Kidney (tissue), 22 donors: ENCODE data around the gene LEMD2. TPM values are rescaled to one million over a fixed set of nuclear protein-coding genes. Genes with fewer than 3 reads are reported as not detected.

Experiments
- DNase-seq, 5 donors: peaks; one replicate each; pipeline ENCODE4 v3.0.0-alpha.2; 2013 to 2020
- FAIRE-seq: peaks from 2 replicates; lab custom pipeline; 2012; peaks lifted over from hg19 to GRCh38; lab: Jason Lieb, UNC
- H3K27ac ChIP-seq, 2 donors: one replicate each; pipeline ENCODE4 v1.7.0; 2013; ENCODE audit warnings: low read depth in 2 of 2, low read length in 2 of 2, inconsistent platforms in 1 of 2
- H3K27me3 ChIP-seq: one replicate; pipeline ENCODE4 v1.7.1; 2013; ENCODE audit warnings: low read length, inconsistent platforms; ENCODE audit not compliant: control insufficient read depth, insufficient read depth
- H3K36me3 ChIP-seq, 3 donors: one replicate each; pipeline versions ENCODE4 v1.7.0 to v1.7.1; 2013; ENCODE audit warnings: low read length in 3 of 3, control low read depth in 1 of 3, inconsistent platforms in 1 of 3; ENCODE audit not compliant: insufficient read depth in 3 of 3, control insufficient read depth in 2 of 3
- H3K4me1 ChIP-seq, 3 donors: one replicate each; pipeline versions ENCODE4 v1.7.0 to v1.7.1; 2013; ENCODE audit warnings: low read length in 3 of 3, inconsistent platforms in 1 of 3, low read depth in 1 of 3; ENCODE audit not compliant: control insufficient read depth in 2 of 3, insufficient read depth in 2 of 3
- H3K4me3 ChIP-seq, 3 donors: one replicate each; pipeline versions ENCODE4 v1.7.0 to v1.8.1; 2013; ENCODE audit warnings: low read length in 3 of 3, control low read depth in 1 of 3, inconsistent platforms in 1 of 3
- H3K9ac ChIP-seq, 3 donors: one replicate each; pipeline versions ENCODE4 v1.7.0 to v1.7.1; 2013; ENCODE audit warnings: low read length in 3 of 3, control low read depth in 1 of 3, inconsistent platforms in 1 of 3
- H3K9me3 ChIP-seq, 3 donors: one replicate each; pipeline versions ENCODE4 v1.7.0 to v1.7.1; 2013; ENCODE audit warnings: low read length in 3 of 3, control low read depth in 1 of 3, inconsistent platforms in 1 of 3; ENCODE audit not compliant: control insufficient read depth in 2 of 3, insufficient read depth in 1 of 3
- CTCF ChIP-seq: IDR thresholded peaks from 3 replicates; pipeline ENCODE4 v1.5.1; 2012; ENCODE audit warnings: mild to moderate bottlenecking, moderate library complexity, borderline replicate concordance; ENCODE audit not compliant: insufficient read depth; ENCODE audit errors: extremely low read depth
- intact Hi-C: fragments of 100-400 bp; cut with DNase I; formaldehyde crosslinking; loops from one replicate; pipeline ENCODE4 v1.11.1; 2022
- long read RNA-seq, 10 donors: library from polyadenylated mRNA in 1 of 10; unstranded in 1 of 10; transcript quantifications; one replicate each; pipeline ENCODE4 v2.0.0 and lab custom pipeline, GENCODE V29; 2021 to 2026
- polyA plus RNA-seq: library from polyadenylated mRNA; stranded (reverse); fragments of 350-450 nt; fragmentation: Illumina TruSeq; extraction: RNeasy Lipid Tissue Mini Kit (QIAGEN cat#74804); gene quantifications from one replicate; pipeline ENCODE4 v1.2.3, GENCODE V29; 2014; ENCODE audit warnings: low read depth, low replicate concordance; ENCODE audit not compliant: insufficient read depth
- total RNA-seq: library from RNA; stranded (reverse); fragmentation: NEBNext Ultra II Directional; extraction: Animal tissue kit (Norgen Biotek cat#: 25700); gene quantifications from one replicate; pipeline ENCODE4 v1.2.1, GENCODE V29; 2021
- donor health status: control.
- donor health status: control.
- donor health status: control.
- donor health status: control.
- donor health status: control.
- donor health status: DM: yes; HTN: yes; CAD: no.
- donor health status: Normal renal cell carcinoma (clear cell type).

LEMD2 gene
- total RNA-seq (57.1 TPM), polyA plus RNA-seq (36.4 TPM)
- long read RNA-seq, donor 1, transcript LEMD2-201 (9 exons, 2,958 nt): major isoform, 7 of 9 reads
- long read RNA-seq, donor 1, partial matches to known transcripts: 0 of 9 reads
- long read RNA-seq, donor 1, other reads (novel, unspliced or antisense): 0 of 9 reads
- long read RNA-seq, donor 2, transcript LEMD2-201 (9 exons, 2,958 nt): major isoform, 9 of 9 reads
- long read RNA-seq, donor 2, partial matches to known transcripts: 0 of 9 reads
- long read RNA-seq, donor 2, other reads (novel, unspliced or antisense): 0 of 9 reads
- long read RNA-seq, donor 3, transcript LEMD2-201 (9 exons, 2,958 nt): major isoform, 9 of 13 reads
- long read RNA-seq, donor 3, partial matches to known transcripts: 0 of 13 reads
- long read RNA-seq, donor 3, other reads (novel, unspliced or antisense): 0 of 13 reads
- long read RNA-seq, donor 4, transcript LEMD2-201 (9 exons, 2,958 nt): major isoform, 10 of 10 reads
- long read RNA-seq, donor 4, partial matches to known transcripts: 0 of 10 reads
- long read RNA-seq, donor 4, other reads (novel, unspliced or antisense): 0 of 10 reads
- long read RNA-seq, donor 5: 0 reads
- long read RNA-seq, donor 6, partial matches to known transcripts: 0 of 2 reads
- long read RNA-seq, donor 6, other reads (novel, unspliced or antisense): 0 of 2 reads
- long read RNA-seq, donor 7, transcript LEMD2-201 (9 exons, 2,958 nt): major isoform, 111 of 149 reads
- long read RNA-seq, donor 7, partial matches to known transcripts: 5 of 149 reads
- long read RNA-seq, donor 7, other reads (novel, unspliced or antisense): 28 of 149 reads
- long read RNA-seq, donor 8, transcript LEMD2-201 (9 exons, 2,958 nt): major isoform, 8 of 8 reads
- long read RNA-seq, donor 8, partial matches to known transcripts: 0 of 8 reads
- long read RNA-seq, donor 8, other reads (novel, unspliced or antisense): 0 of 8 reads
- long read RNA-seq, donor 9, transcript LEMD2-201 (9 exons, 2,958 nt): major isoform, 11 of 12 reads
- long read RNA-seq, donor 9, partial matches to known transcripts: 0 of 12 reads
- long read RNA-seq, donor 9, other reads (novel, unspliced or antisense): 0 of 12 reads
- long read RNA-seq, donor 10, transcript LEMD2-201 (9 exons, 2,958 nt): major isoform, 11 of 12 reads
- long read RNA-seq, donor 10, partial matches to known transcripts: 0 of 12 reads
- long read RNA-seq, donor 10, other reads (novel, unspliced or antisense): 0 of 12 reads

DNA sequence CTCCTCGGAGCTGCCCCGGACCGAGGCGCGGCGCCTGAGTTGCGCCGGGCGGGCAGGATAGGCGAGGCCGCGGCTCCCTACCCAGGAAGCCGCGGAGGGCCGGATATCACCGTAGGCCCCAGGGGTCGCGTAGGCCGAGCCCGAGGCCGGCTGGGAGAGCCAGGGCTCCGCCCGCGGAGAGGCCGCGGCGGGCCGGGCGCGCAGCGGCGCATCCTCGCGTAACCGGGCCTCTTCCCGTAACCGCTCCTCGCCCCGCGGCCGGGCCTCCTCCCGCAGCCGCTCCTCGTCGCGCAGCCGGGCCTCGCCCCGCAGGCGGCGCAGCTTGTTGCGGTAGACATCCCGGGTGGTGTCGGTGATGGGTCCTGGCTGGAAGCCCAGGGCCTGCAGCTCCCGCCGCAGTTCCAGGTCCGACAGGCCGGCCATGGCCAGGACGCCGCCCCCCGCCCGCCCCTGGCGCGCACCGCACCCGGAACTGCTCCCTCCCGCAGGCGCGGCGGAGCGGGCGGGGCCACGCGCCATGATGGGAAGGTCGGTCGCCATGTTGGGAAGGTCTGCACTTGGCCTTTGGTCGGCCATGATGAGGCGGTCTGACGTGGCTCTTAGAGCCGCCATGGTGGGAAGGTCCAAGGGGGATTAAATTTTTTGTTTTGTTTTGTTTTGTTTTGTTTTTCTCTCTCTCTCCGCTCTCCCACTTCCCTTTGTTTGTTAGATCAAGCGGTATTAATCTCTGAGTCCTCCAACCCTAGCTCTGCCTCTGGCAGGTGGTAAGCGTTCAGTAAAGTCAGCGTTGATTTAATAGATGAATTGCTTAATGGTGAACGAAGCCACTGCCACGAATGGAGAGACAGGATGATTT, at the start of gene LEMD2:
LEMD2 (minus strand) TSS at position 437 of the 856 bp plus-strand sequence; CDS start at position 423, 14 bp downstream.
- Histone ChIP-seq H3K4me3 (peak within 1 kb of the TSS; percentile 67 to 78 (median 68)), H3K9ac (peak within 1 kb of the TSS; percentile 76 to 79 (median 78)), H3K27me3 (no peaks in the 10 kb centered on the region), H3K9me3 (no peaks in the 10 kb centered on the region), H3K4me1 (peaks cover 7 to 24% (median 16%) of the 10 kb centered on the region in 3 donors), H3K27ac (peak within 1 kb of the TSS; percentile 92 to 97), H3K36me3 (peaks cover 0 to 9% (median 3%) of the 10 kb centered on the region in 3 donors)
- intact Hi-C loops: no loop called here
- no peak for FAIRE-seq
- no peak for TF ChIP-seq CTCF
- peak; percentile 95 to 97 (median 96) for DNase-seq

DNA sequence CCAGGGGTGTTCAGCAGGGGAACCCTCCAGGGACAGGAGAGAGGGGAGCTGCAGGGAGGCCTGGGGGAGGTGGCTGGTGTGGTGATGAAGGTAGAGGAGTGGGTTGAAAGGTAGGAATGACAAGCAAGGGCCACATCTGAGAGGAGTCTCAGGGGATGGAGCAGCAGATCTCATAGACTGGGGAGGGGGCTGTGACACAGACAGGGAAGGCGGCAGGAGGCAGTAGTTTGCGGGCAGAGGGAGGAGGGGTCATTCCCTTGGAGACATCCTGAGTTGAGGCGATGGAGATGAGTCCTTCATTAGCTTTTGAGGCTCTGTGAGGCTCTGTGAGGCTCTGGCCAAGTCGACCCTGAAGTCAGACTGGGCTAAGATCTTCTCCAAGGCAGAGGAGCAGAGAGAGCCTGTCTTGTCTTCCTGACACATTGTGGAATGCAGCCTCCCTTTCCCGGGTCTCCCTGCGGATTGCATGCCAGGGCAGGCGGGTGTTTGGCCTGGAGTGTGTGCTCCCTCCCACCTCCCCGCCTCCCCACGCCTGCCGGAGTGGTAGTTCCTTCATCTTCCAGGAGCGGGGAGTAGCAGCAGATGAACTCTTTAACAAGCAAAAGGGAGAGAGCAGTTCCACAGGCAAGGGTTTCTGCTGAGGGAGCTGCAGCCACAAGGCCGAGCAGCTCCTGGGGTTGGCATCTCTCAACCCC, 49.2 kb upstream of the LEMD2 start:
- no peak for TF ChIP-seq CTCF
- H3K4me3 ChIP-seq: no peak overlapping the region
- FAIRE-seq (no peak), DNase-seq (peak in 4 of 5 donors; percentile 66 to 84 (median 78))
- no peaks in the 10 kb centered on the region for H3K36me3 ChIP-seq
- no peaks in the 10 kb centered on the region for H3K9me3 ChIP-seq
- no peaks in the 10 kb centered on the region for H3K27me3 ChIP-seq
- intact Hi-C loops: no loop called here
- no peak overlapping the region for H3K9ac ChIP-seq
- peaks cover 4 to 16% (median 13%) of the 10 kb centered on the region in 3 donors for H3K4me1 ChIP-seq
- H3K27ac ChIP-seq: no peak overlapping the region
